Measurements from ENCODE around the gene MAP1LC3B.
A peak's percentile ranks its signal among the peaks of the same experiment; 100 is the strongest.

MAP1LC3B gene

GRCh38 chr16:87404764-87405625, 12.9 kb downstream of the MAP1LC3B start:
- ATAC-seq (ENCODE audit: low read depth) (no peak), DNase-seq (ENCODE audit: low spot score) (no peak)
- peaks cover 16% of the 10 kb centered on the region for H3K4me1 ChIP-seq (ENCODE audit: insufficient read depth, poor library complexity, severe bottlenecking)
- no peak overlapping the region for H3K4me3 ChIP-seq (ENCODE audit: severe bottlenecking)
- H3K9me3 ChIP-seq (ENCODE audit: severe bottlenecking) = no peaks in the 10 kb centered on the region
- H3K27me3 ChIP-seq (ENCODE audit: insufficient read depth, poor library complexity, severe bottlenecking) = no peaks in the 10 kb centered on the region
- TF ChIP-seq CTCF (IDR thresholded peaks at IDR 0.05; ENCODE audit: poor library complexity, severe bottlenecking) = no peak
- H3K27ac ChIP-seq (ENCODE audit: poor library complexity, severe bottlenecking) = no peak overlapping the region
- H3K36me3 ChIP-seq (ENCODE audit: low read depth) = peaks cover 68% of the 10 kb centered on the region

DNA sequence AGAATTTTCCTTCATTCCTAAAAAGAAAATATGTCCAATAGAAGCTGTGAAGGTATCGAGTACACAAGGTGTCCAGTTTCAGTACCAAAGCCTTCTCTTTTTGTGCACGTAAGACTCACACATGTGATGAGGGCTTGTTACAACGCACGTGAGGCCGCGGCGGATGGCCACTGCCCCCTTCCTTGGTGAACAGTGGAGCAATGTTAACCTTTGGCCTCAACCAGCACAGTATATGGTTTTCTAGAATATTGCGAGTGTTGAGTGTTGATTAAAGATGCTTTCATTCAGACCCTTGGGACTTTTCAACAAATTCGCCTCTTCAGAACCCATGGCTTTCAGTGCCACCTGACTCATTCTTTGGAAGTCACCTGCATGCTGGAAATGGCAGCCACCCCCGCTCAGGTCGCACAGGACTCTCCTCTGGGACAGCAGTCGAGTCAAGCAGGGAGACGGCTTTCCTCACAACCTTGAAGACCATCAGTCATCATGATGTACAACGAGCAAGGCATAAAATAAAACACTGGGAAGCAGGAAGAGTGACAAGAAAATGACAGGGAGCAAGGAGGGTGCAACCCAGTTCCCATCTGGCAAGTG, 14.5 kb downstream of the MAP1LC3B start:
- H3K27me3 ChIP-seq (ENCODE audit: insufficient read depth, poor library complexity, severe bottlenecking) = no peaks in the 10 kb centered on the region
- H3K4me1 ChIP-seq (ENCODE audit: insufficient read depth, poor library complexity, severe bottlenecking) = peaks cover 16% of the 10 kb centered on the region
- DNase-seq (ENCODE audit: low spot score) (no peak), ATAC-seq (ENCODE audit: low read depth) (no peak)
- no peak for TF ChIP-seq CTCF (IDR thresholded peaks at IDR 0.05; ENCODE audit: poor library complexity, severe bottlenecking)
- no peaks in the 10 kb centered on the region for H3K9me3 ChIP-seq (ENCODE audit: severe bottlenecking)
- peaks cover 64% of the 10 kb centered on the region for H3K36me3 ChIP-seq (ENCODE audit: low read depth)
- H3K4me3 ChIP-seq (ENCODE audit: severe bottlenecking) = no peak overlapping the region
- no peak overlapping the region for H3K27ac ChIP-seq (ENCODE audit: poor library complexity, severe bottlenecking)

GRCh38 chr16:87407511-87408112, 15.5 kb downstream of the MAP1LC3B start:
- Histone ChIP-seq H3K4me3 (ENCODE audit: severe bottlenecking) (no peak overlapping the region), H3K27ac (ENCODE audit: poor library complexity, severe bottlenecking) (no peak overlapping the region), H3K4me1 (ENCODE audit: insufficient read depth, poor library complexity, severe bottlenecking) (peaks cover 16% of the 10 kb centered on the region), H3K27me3 (ENCODE audit: insufficient read depth, poor library complexity, severe bottlenecking) (no peaks in the 10 kb centered on the region), H3K9me3 (ENCODE audit: severe bottlenecking) (no peaks in the 10 kb centered on the region), H3K36me3 (ENCODE audit: low read depth) (peaks cover 56% of the 10 kb centered on the region)
- ATAC-seq (ENCODE audit: low read depth) = peak; percentile 83
- TF ChIP-seq CTCF (IDR thresholded peaks at IDR 0.05; ENCODE audit: poor library complexity, severe bottlenecking) = no peak
- DNase-seq (ENCODE audit: low spot score) = no peak

GRCh38 chr16:87409153-87409552, 17.0 kb downstream of the MAP1LC3B start:
- peaks cover 16% of the 10 kb centered on the region for H3K4me1 ChIP-seq (ENCODE audit: insufficient read depth, poor library complexity, severe bottlenecking)
- no peak overlapping the region for H3K4me3 ChIP-seq (ENCODE audit: severe bottlenecking)
- no peak for DNase-seq (ENCODE audit: low spot score)
- H3K27me3 ChIP-seq (ENCODE audit: insufficient read depth, poor library complexity, severe bottlenecking) = no peaks in the 10 kb centered on the region
- no peak overlapping the region for H3K27ac ChIP-seq (ENCODE audit: poor library complexity, severe bottlenecking)
- no peak for TF ChIP-seq CTCF (IDR thresholded peaks at IDR 0.05; ENCODE audit: poor library complexity, severe bottlenecking)
- ATAC-seq (ENCODE audit: low read depth) = no peak
- peaks cover 47% of the 10 kb centered on the region for H3K36me3 ChIP-seq (ENCODE audit: low read depth)
- H3K9me3 ChIP-seq (ENCODE audit: severe bottlenecking) = no peaks in the 10 kb centered on the region
